SK-N-SH (cell line): ENCODE data around the gene AZIN2. TPM values are rescaled to one million over a fixed set of nuclear protein-coding genes. Genes with fewer than 3 reads are reported as not detected.
"Not testable (repeated sequence)": the region's sequence is repeated elsewhere in the genome, so short reads cannot be mapped to it uniquely, and the experiment has no call there.

ENCODE experiments used
- CTCF ChIA-PET: fragments of 300-600, 350-600 bp; formaldehyde crosslinking; extraction: SDS; loops from one replicate; lab custom pipeline; 2021; lab: Yijun Ruan, JAX
- POLR2A ChIA-PET: fragments of 350-600 bp; sonication (Branson Sonifier 250); formaldehyde crosslinking; extraction: SDS; loops from one replicate; lab custom pipeline; 2020; ENCODE audit warnings: antibody characterized with exemption, inconsistent platforms; lab: Yijun Ruan, JAX
- DNase-seq: peaks from one replicate; pipeline ENCODE4 v3.0.0; 2012
- H2AFZ ChIP-seq: fragments of 200-600 bp; sonication (generic); 2 replicates; pipeline ENCODE4 v1.8.1; 2016; ENCODE audit warnings: antibody characterized with exemption, mild to moderate bottlenecking, low read depth
- H3F3A ChIP-seq: fragments of 200-600 bp; sonication (generic); replicated peaks from 2 replicates; pipeline ENCODE3; 2016; ENCODE audit warnings: antibody characterized with exemption, mild to moderate bottlenecking; ENCODE audit not compliant: insufficient read depth
- H3K27ac ChIP-seq, 2 experiments: fragments of 200-500 bp in 1 of 2; fragments of 200-600 bp in 1 of 2; sonication (Bioruptor generic) in 1 of 2; sonication (generic), shearing (Covaris generic) in 1 of 2; 2 replicates each; pipeline versions ENCODE4 v1.5.1 to v1.6.1; 2014 to 2016; ENCODE audit warnings: low read depth in 2 of 2, inconsistent platforms in 1 of 2, low read length in 1 of 2, mild to moderate bottlenecking in 1 of 2, mixed read lengths in 1 of 2
- H3K27me3 ChIP-seq: fragments of 200-600 bp; sonication (generic), shearing (Covaris generic); 2 replicates; pipeline ENCODE4 v1.6.1; 2016; ENCODE audit warnings: mixed run types; ENCODE audit not compliant: insufficient read depth
- H3K36me3 ChIP-seq, 2 experiments: fragments of 200-500 bp in 1 of 2; fragments of 200-600 bp in 1 of 2; sonication (Bioruptor generic) in 1 of 2; sonication (generic) in 1 of 2; replicated peaks in 1 of 2; 2 replicates each; pipeline versions ENCODE3 to v1.5.1; 2014 to 2016; ENCODE audit warnings: low read length in 1 of 2, mild to moderate bottlenecking in 1 of 2; ENCODE audit not compliant: insufficient read depth in 2 of 2, control insufficient read depth in 1 of 2
- H3K4me1 ChIP-seq, 2 experiments: fragments of 200-500 bp in 1 of 2; fragments of 200-600 bp in 1 of 2; sonication (Bioruptor generic) in 1 of 2; sonication (generic), shearing (Covaris generic) in 1 of 2; 2 replicates each; pipeline versions ENCODE4 v1.5.1 to v1.6.1; 2014 to 2016; ENCODE audit warnings: low read depth in 1 of 2, low read length in 1 of 2, mixed run types in 1 of 2; ENCODE audit not compliant: insufficient read depth in 2 of 2, control insufficient read depth in 1 of 2
- H3K4me2 ChIP-seq: fragments of 200-600 bp; sonication (generic), shearing (Covaris generic); 2 replicates; pipeline ENCODE4 v1.6.1; 2017; ENCODE audit warnings: mixed run types
- H3K4me3 ChIP-seq, 2 experiments: fragments of 200-500 bp in 1 of 2; fragments of 200-600 bp in 1 of 2; sonication (Bioruptor generic) in 1 of 2; sonication (generic), shearing (Covaris generic) in 1 of 2; 2 replicates each; pipeline versions ENCODE4 v1.5.1 to v1.8.1; 2014 to 2016; ENCODE audit warnings: low read depth in 2 of 2, inconsistent platforms in 1 of 2, low read length in 1 of 2, mild to moderate bottlenecking in 1 of 2, mixed read lengths in 1 of 2, moderate library complexity in 1 of 2
- H3K79me2 ChIP-seq: fragments of 200-600 bp; sonication (generic); 2 replicates; pipeline ENCODE4 v1.8.1; 2017; ENCODE audit warnings: mild to moderate bottlenecking; ENCODE audit not compliant: insufficient read depth
- H3K9ac ChIP-seq: fragments of 200-600 bp; sonication (generic); 2 replicates; pipeline ENCODE4 v1.6.1; 2017; ENCODE audit warnings: mixed run types
- H3K9me2 ChIP-seq: fragments of 200-600 bp; sonication (generic); 2 replicates; pipeline ENCODE4 v1.6.1; 2017; ENCODE audit warnings: mixed run types
- H3K9me3 ChIP-seq: fragments of 200-600 bp; sonication (generic); 2 replicates; pipeline ENCODE4 v1.6.1; 2017; ENCODE audit warnings: mixed run types, mild to moderate bottlenecking, moderate library complexity
- H4K20me1 ChIP-seq: fragments of 200-600 bp; sonication (generic); 2 replicates; pipeline ENCODE4 v1.6.1; 2017; ENCODE audit warnings: mild to moderate bottlenecking, mixed run types; ENCODE audit not compliant: insufficient read depth
- CHD2 ChIP-seq: fragments of 150-350 bp; IDR thresholded peaks from 2 replicates; pipeline ENCODE4 v1.6.1; 2018; ENCODE audit warnings: low read length; ENCODE audit not compliant: partially characterized antibody
- JUND ChIP-seq: IDR thresholded peaks from 2 replicates; pipeline ENCODE4 v1.4.0; 2012
- MXI1 ChIP-seq: IDR thresholded peaks from 2 replicates; pipeline ENCODE4 v1.6.1; 2012; ENCODE audit warnings: mild to moderate bottlenecking, low read depth, low read length, improper control_type of control experiment
- NFIC ChIP-seq: IDR thresholded peaks from 2 replicates; pipeline ENCODE4 v1.4.0; 2012; ENCODE audit warnings: borderline replicate concordance
- NRF1 ChIP-seq: IDR thresholded peaks from 2 replicates; pipeline ENCODE4 v1.6.1; 2012; ENCODE audit warnings: low read depth, mild to moderate bottlenecking, low read length
- POLR2AphosphoS5 ChIP-seq: IDR thresholded peaks from 2 replicates; pipeline ENCODE4 v1.6.1; 2012; ENCODE audit warnings: low read depth, low read length
- RCOR1 ChIP-seq: fragments of 150-350 bp; IDR thresholded peaks from 2 replicates; pipeline ENCODE4 v1.6.1; 2017; ENCODE audit warnings: antibody characterized with exemption, low read length
- SMC3 ChIP-seq: IDR thresholded peaks from 2 replicates; pipeline ENCODE4 v1.6.1; 2012; ENCODE audit warnings: low read depth, low read length, improper control_type of control experiment
- TAF1 ChIP-seq: IDR thresholded peaks from 2 replicates; pipeline ENCODE4 v1.6.1; 2012; ENCODE audit warnings: low read depth, mild to moderate bottlenecking, low read length, moderate library complexity, borderline replicate concordance
- WGBS: methylation state at CpG from one replicate; pipeline ENCODE4 v1.1.6; 2017; ENCODE audit warnings: low lambda C conversion rate; 5-methylcytosine and 5-hydroxymethylcytosine counted together
- polyA plus RNA-seq, 3 experiments: library from polyadenylated mRNA; depleted of rRNA; stranded (reverse); fragments of >200 nt; gene quantifications; 2 replicates each; pipeline ENCODE4 v1.2.3, GENCODE V29; 2012
- TF ChIP-seq, protein P1 (sequence below): IDR thresholded peaks from 2 replicates; pipeline ENCODE4 v1.4.0; 2012; ENCODE audit warnings: low read depth, borderline replicate concordance
- TF ChIP-seq, protein P2 (sequence below): fragments of 200-600 bp; sonication (generic); IDR thresholded peaks from 2 replicates; pipeline ENCODE4 v1.6.1; 2017; ENCODE audit warnings: antibody characterized with exemption, mild to moderate bottlenecking, moderate library complexity

The AZIN2 gene
- polyA plus RNA-seq, 1 of the 3 experiments (the other 2 are of a cell fraction): 17.8 TPM

DNA sequence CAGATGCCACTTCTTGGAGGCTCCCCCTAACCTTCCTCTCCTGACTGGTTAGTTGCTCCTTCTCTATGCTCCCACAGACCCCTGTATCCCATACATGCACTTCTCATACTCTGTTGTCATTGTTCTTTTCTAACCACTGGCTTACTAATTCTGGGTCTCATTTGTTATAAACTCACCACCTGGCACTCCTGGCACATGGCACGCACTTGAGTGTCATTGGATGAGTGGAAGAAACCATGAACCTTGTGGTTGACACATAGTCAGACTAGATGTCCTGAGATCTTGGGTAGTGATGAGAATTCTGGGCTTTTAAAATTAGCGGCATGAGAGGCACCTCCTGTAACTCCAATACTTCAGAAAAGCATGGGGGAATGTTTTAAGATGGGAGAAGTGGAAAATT, 51.6 kb downstream of the AZIN2 start (continued):
- TF ChIP-seq CHD2 (no peak), RCOR1 (no peak)

DNA sequence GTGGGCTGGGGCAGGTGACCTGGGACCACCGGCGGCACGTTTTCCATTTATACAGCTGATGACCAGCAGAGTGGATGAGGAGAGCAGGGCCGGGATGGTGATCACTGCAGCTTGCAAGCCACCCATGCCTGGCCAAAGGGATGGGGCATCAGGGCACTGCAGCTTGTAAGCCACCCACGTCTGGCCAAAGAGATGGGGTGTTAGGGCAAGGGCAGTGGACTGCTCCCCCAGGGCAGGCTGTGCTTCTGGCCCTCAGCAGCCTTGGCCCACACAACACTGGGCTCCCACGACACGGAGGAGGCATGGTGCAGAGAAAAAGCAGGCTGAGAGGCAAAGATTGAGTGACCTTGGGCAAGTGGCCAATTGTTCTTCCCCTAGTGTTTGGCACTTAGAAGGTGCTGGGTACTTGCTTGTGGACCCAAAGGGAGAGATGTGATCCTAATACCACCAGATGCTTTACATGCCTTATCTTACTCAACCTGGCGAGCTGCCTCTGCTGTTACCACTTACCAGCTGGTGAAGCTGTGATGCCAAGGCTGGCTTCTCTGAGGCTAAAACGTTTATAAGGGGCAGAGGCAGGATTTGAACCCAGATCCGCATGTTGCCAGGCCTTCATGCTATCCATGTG, 52.6 kb downstream of the AZIN2 start:
- Histone ChIP-seq H3K36me3 (no peaks in the 10 kb centered on the region), H4K20me1 (no peaks in the 10 kb centered on the region), H3K79me2 (peaks cover 2% of the 10 kb centered on the region; the same call in 1 of the 2 replicates), H3K4me1 (peaks cover 6 to 19% of the 10 kb centered on the region in 2 experiments), H3K9ac (no peak overlapping the region), H2AFZ (no peak overlapping the region), H3K9me2 (no peaks in the 10 kb centered on the region), H3K4me3 (no peak overlapping the region), H3K27ac (no peak overlapping the region), H3K4me2 (no peak overlapping the region), H3K27me3 (no peaks in the 10 kb centered on the region), H3F3A (no peaks in the 10 kb centered on the region), H3K9me3 (no peaks in the 10 kb centered on the region)
- ChIA-PET CTCF (interaction anchor here (1.2 kb wide), 1 partner anchor 14 kb away, joined by 4 read pairs; no protein-coding TSS in a partner anchor), POLR2A (no interaction called here)
- no peak for TF ChIP-seq RCOR1
- no peak for TF ChIP-seq MXI1
- TF ChIP-seq, protein P1, sequence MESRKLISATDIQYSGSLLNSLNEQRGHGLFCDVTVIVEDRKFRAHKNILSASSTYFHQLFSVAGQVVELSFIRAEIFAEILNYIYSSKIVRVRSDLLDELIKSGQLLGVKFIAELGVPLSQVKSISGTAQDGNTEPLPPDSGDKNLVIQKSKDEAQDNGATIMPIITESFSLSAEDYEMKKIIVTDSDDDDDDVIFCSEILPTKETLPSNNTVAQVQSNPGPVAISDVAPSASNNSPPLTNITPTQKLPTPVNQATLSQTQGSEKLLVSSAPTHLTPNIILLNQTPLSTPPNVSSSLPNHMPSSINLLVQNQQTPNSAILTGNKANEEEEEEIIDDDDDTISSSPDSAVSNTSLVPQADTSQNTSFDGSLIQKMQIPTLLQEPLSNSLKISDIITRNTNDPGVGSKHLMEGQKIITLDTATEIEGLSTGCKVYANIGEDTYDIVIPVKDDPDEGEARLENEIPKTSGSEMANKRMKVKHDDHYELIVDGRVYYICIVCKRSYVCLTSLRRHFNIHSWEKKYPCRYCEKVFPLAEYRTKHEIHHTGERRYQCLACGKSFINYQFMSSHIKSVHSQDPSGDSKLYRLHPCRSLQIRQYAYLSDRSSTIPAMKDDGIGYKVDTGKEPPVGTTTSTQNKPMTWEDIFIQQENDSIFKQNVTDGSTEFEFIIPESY: no peak
- TF ChIP-seq JUND: no peak
- TF ChIP-seq TAF1: no peak
- TF ChIP-seq, protein P2, sequence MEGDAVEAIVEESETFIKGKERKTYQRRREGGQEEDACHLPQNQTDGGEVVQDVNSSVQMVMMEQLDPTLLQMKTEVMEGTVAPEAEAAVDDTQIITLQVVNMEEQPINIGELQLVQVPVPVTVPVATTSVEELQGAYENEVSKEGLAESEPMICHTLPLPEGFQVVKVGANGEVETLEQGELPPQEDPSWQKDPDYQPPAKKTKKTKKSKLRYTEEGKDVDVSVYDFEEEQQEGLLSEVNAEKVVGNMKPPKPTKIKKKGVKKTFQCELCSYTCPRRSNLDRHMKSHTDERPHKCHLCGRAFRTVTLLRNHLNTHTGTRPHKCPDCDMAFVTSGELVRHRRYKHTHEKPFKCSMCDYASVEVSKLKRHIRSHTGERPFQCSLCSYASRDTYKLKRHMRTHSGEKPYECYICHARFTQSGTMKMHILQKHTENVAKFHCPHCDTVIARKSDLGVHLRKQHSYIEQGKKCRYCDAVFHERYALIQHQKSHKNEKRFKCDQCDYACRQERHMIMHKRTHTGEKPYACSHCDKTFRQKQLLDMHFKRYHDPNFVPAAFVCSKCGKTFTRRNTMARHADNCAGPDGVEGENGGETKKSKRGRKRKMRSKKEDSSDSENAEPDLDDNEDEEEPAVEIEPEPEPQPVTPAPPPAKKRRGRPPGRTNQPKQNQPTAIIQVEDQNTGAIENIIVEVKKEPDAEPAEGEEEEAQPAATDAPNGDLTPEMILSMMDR: no peak
- no peak for TF ChIP-seq POLR2AphosphoS5
- TF ChIP-seq SMC3: no peak
- no peak for TF ChIP-seq NRF1
- no peak for TF ChIP-seq NFIC
- WGBS: 82% methylated on average over 9 of the region's 10 CpGs
- DNase-seq: no peak

DNA sequence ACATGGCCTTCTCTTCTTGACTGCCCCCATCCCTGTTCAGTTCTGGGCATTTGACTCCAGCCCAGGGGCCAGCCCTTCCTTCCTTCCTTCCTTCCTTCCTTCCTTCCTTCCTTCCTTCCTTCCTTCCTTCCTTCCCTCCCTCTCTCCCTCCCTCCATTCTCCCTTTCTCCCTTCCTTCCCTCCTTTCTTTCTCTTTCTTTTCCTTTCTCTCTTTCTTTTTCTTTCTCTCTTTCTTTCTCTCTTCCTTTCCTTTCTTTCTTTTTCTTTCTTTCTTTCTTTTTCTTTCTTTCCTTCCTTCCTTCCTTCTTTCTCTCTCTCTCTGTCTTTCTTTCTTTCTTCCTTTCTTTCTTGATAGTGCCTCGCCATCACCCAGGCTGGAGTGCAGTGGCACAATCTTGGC, 55.1 kb downstream of the AZIN2 start:
- H3F3A ChIP-seq, H3K27ac ChIP-seq, H2AFZ ChIP-seq, DNase-seq, H3K27me3 ChIP-seq, H4K20me1 ChIP-seq, H3K9ac ChIP-seq, H3K9me2 ChIP-seq, H3K9me3 ChIP-seq, H3K36me3 ChIP-seq, H3K4me3 ChIP-seq, POLR2A ChIA-PET, H3K4me2 ChIP-seq, H3K79me2 ChIP-seq: not testable (repeated sequence)
- 92% methylated on average over 1 of the region's 1 CpG for WGBS
- CTCF ChIA-PET: interaction anchor here (0.8 to 3.2 kb wide), 3 partner anchors 36 to 46 kb away, joined by 3 to 10 read pairs (median 3); partner anchors contain the start of gene TRIM62
- H3K4me1 ChIP-seq: peaks cover 0 to 23% of the 10 kb centered on the region in 2 experiments; a peak in 1 of 4 replicates
